ENCODE data around the gene LILRB1. TPM values are rescaled to one million over a fixed set of nuclear protein-coding genes. Genes with fewer than 3 reads are reported as not detected.

Gene LILRB1
- total RNA-seq, 1 experiment from 2014 or later: not detected

DNA sequence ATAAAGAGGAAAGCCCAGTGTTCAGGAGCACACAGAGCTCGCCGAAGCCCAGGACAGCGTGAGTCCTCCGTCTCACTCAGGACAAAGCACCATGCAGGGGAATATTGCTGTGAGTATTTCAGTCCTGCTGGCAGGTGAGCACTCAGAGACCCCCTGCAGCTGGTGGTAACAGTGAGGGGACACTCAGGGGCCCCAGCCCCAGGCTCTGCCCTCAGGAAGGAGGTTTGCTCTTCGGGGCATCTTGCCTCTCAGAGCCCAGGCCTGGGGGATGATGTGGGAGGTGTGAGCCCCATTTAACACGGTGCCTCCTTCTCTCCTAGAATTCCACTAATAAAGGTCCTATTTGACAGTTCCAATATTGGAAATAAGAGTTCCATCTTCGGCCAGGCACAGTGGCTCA, 22.1 kb upstream of the LILRB1 start:
- Mint-ChIP-seq H3K27me3 (ENCODE audit: unreplicated experiment) (peaks cover 62% of the 10 kb centered on the region), H3K9me3 (ENCODE audit: low read depth, unreplicated experiment) (no peaks in the 10 kb centered on the region), H3K36me3 (ENCODE audit: insufficient read depth, unreplicated experiment) (no peaks in the 10 kb centered on the region), H3K27ac (ENCODE audit: unreplicated experiment) (no peak overlapping the region), H3K4me1 (ENCODE audit: low read depth, unreplicated experiment) (no peaks in the 10 kb centered on the region), H3K4me3 (ENCODE audit: low read depth, unreplicated experiment) (no peak overlapping the region)
- CTCF ChIA-PET: no interaction called here
- no peak for DNase-seq
- intact Hi-C loops (cut with micrococcal nuclease; ENCODE audit: unreplicated experiment): no loop called here
- TF ChIP-seq CTCF (IDR thresholded peaks at IDR 0.05; ENCODE audit: unreplicated experiment): no peak
- BruUV-seq (replicated peaks): no TSS peak

- BruUV-seq (replicated peaks): no TSS peak
- Mint-ChIP-seq H3K27ac (ENCODE audit: unreplicated experiment) (no peak overlapping the region), H3K27me3 (ENCODE audit: unreplicated experiment) (peaks cover 60% of the 10 kb centered on the region), H3K4me1 (ENCODE audit: low read depth, unreplicated experiment) (no peaks in the 10 kb centered on the region), H3K4me3 (ENCODE audit: low read depth, unreplicated experiment) (no peak overlapping the region), H3K9me3 (ENCODE audit: low read depth, unreplicated experiment) (no peaks in the 10 kb centered on the region), H3K36me3 (ENCODE audit: insufficient read depth, unreplicated experiment) (no peaks in the 10 kb centered on the region)
- no peak for TF ChIP-seq CTCF (IDR thresholded peaks at IDR 0.05; ENCODE audit: unreplicated experiment)
- intact Hi-C loops (cut with micrococcal nuclease; ENCODE audit: unreplicated experiment): no loop called here
- CTCF ChIA-PET: no interaction called here
- DNase-seq: no peak
These were observed 21.5 kb upstream of the LILRB1 start for GRCh38 chr19:54608792-54609191.

DNA sequence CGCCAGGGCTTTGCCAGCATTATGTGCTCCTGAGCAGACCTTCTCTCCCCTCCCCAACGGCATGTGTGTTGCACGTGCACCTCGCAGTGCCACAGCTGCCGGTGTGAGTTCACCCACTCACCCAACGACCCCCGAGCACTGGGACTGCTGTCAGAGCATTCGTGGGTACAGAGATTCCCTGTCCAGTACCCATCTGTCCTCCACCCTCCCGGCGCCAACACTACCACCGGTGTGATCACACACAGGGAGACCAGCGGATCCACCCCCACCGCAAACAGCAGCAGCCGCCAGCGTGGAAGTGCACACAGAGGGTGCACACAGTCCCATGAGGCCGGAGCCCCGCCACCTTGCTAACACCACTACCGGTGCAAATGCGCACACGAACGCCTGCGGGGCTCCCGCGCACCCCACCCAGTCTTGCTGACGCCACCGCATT, 20.9 kb upstream of the LILRB1 start:
- Mint-ChIP-seq H3K27ac (ENCODE audit: unreplicated experiment) (no peak overlapping the region), H3K36me3 (ENCODE audit: insufficient read depth, unreplicated experiment) (no peaks in the 10 kb centered on the region), H3K4me3 (ENCODE audit: low read depth, unreplicated experiment) (no peak overlapping the region), H3K27me3 (ENCODE audit: unreplicated experiment) (peaks cover 58% of the 10 kb centered on the region), H3K9me3 (ENCODE audit: low read depth, unreplicated experiment) (no peaks in the 10 kb centered on the region), H3K4me1 (ENCODE audit: low read depth, unreplicated experiment) (no peaks in the 10 kb centered on the region)
- BruUV-seq (replicated peaks): no TSS peak
- CTCF ChIA-PET: no interaction called here
- no peak for TF ChIP-seq CTCF (IDR thresholded peaks at IDR 0.05; ENCODE audit: unreplicated experiment)
- DNase-seq: no peak
- intact Hi-C loops (cut with micrococcal nuclease; ENCODE audit: unreplicated experiment): no loop called here

DNA sequence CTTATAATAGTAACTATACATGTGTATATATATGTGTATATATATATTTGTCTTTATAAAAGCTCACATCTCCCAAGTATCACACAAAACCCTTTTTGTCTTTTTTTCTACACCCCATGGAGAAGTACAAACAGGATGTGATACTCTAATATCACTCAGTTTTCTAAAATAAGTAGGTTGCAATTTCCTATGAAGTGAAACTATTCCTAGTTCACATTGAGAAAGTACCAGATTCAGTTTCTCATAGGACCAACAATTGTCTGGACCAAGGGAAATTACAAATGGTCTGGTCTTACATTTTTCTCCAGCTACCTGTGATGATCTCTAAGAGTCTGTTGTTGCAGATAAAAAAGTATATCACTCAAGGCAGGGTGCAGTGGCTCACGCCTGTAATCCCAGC, 17.9 kb upstream of the LILRB1 start:
- Mint-ChIP-seq H3K9me3 (ENCODE audit: low read depth, unreplicated experiment) (no peaks in the 10 kb centered on the region), H3K4me1 (ENCODE audit: low read depth, unreplicated experiment) (no peaks in the 10 kb centered on the region), H3K4me3 (ENCODE audit: low read depth, unreplicated experiment) (no peak overlapping the region), H3K36me3 (ENCODE audit: insufficient read depth, unreplicated experiment) (no peaks in the 10 kb centered on the region), H3K27me3 (ENCODE audit: unreplicated experiment) (peaks cover 56% of the 10 kb centered on the region), H3K27ac (ENCODE audit: unreplicated experiment) (no peak overlapping the region)
- BruUV-seq (replicated peaks): no TSS peak
- intact Hi-C loops (cut with micrococcal nuclease; ENCODE audit: unreplicated experiment): no loop called here
- no peak for TF ChIP-seq CTCF (IDR thresholded peaks at IDR 0.05; ENCODE audit: unreplicated experiment)
- DNase-seq: no peak
- CTCF ChIA-PET: no interaction called here

- no peaks in the 10 kb centered on the region for H3K9me3 Mint-ChIP-seq (ENCODE audit: low read depth, unreplicated experiment)
- no peak for TF ChIP-seq CTCF (IDR thresholded peaks at IDR 0.05; ENCODE audit: unreplicated experiment)
- no TSS peak for BruUV-seq (replicated peaks)
- H3K4me1 Mint-ChIP-seq (ENCODE audit: low read depth, unreplicated experiment): no peaks in the 10 kb centered on the region
- no peaks in the 10 kb centered on the region for H3K36me3 Mint-ChIP-seq (ENCODE audit: insufficient read depth, unreplicated experiment)
- no peak overlapping the region for H3K27ac Mint-ChIP-seq (ENCODE audit: unreplicated experiment)
- H3K27me3 Mint-ChIP-seq (ENCODE audit: unreplicated experiment): peaks cover 38% of the 10 kb centered on the region
- no peak overlapping the region for H3K4me3 Mint-ChIP-seq (ENCODE audit: low read depth, unreplicated experiment)
- DNase-seq: no peak
- intact Hi-C loops (cut with micrococcal nuclease; ENCODE audit: unreplicated experiment): no loop called here
- CTCF ChIA-PET: no interaction called here
These were observed 15.6 kb upstream of the LILRB1 start for GRCh38 chr19:54614726-54615125.

Data from Calu3 (cell line).